GM08714 (cell line): ENCODE results near the gene MAP3K12.

Experiments
- H3K4me3 ChIP-seq: fragments of 200-500 bp; sonication (Bioruptor generic); 2 replicates; pipeline ENCODE4 v1.5.1; 2014; ENCODE audit warnings: mild to moderate bottlenecking, low read length, inconsistent platforms
- ZNF274 ChIP-seq: IDR thresholded peaks from 2 replicates; pipeline ENCODE4 v1.6.1; 2012; ENCODE audit warnings: mild to moderate bottlenecking, low read depth, low read length

MAP3K12 gene

GRCh38 chr12:53502983-53503728 is 3.9 kb upstream of the MAP3K12 start:
- TF ChIP-seq ZNF274: no peak
- no peak overlapping the region for H3K4me3 ChIP-seq

GRCh38 chr12:53502331-53502730 is 3.1 kb upstream of the MAP3K12 start:
- no peak for TF ChIP-seq ZNF274
- H3K4me3 ChIP-seq: peak overlapping the region; percentile 68; the same call in 1 of the 2 replicates

GRCh38 chr12:53501615-53502181 is 2.4 kb upstream of the MAP3K12 start:
- peak overlapping the region; percentile 68 for H3K4me3 ChIP-seq
- TF ChIP-seq ZNF274: no peak

- peak within 1 kb of the TSS; percentile 71 for H3K4me3 ChIP-seq
- TF ChIP-seq ZNF274: no peak
These were observed 1.7 kb upstream of the MAP3K12 start, which contains the start of gene TARBP2 for GRCh38 chr12:53500776-53501614. TARBP2 (plus strand) TSS chr12:53501283; CDS start chr12:53501409, 126 bp downstream.

GRCh38 chr12:53500142-53500775 is 1.0 kb upstream of the MAP3K12 start:
- TF ChIP-seq ZNF274: no peak
- H3K4me3 ChIP-seq: peak overlapping the region; percentile 71

GRCh38 chr12:53498235-53498630 is 1.0 kb downstream of the MAP3K12 start:
- H3K4me3 ChIP-seq: no peak overlapping the region; the same call in 1 of the 2 replicates
- no peak for TF ChIP-seq ZNF274

GRCh38 chr12:53497461-53497860 is 1.8 kb downstream of the MAP3K12 start:
- no peak for TF ChIP-seq ZNF274
- H3K4me3 ChIP-seq: no peak overlapping the region

GRCh38 chr12:53496752-53497032 is 2.6 kb downstream of the MAP3K12 start:
- TF ChIP-seq ZNF274: no peak
- H3K4me3 ChIP-seq: no peak overlapping the region

- TF ChIP-seq ZNF274: no peak
- no peak overlapping the region for H3K4me3 ChIP-seq
These were observed 3.1 kb downstream of the MAP3K12 start for GRCh38 chr12:53495903-53496751.

- peak overlapping the region; percentile 74; the same call in 1 of the 2 replicates for H3K4me3 ChIP-seq
- no peak for TF ChIP-seq ZNF274
These were observed 5.5 kb downstream of the MAP3K12 start for GRCh38 chr12:53493610-53494391.

GRCh38 chr12:53492830-53493609 is 6.2 kb downstream of the MAP3K12 start:
- H3K4me3 ChIP-seq: peak overlapping the region; percentile 74
- TF ChIP-seq ZNF274: no peak

- TF ChIP-seq ZNF274: no peak
- H3K4me3 ChIP-seq: no peak overlapping the region
These were observed 7.1 kb downstream of the MAP3K12 start for GRCh38 chr12:53492188-53492587.
